K562 (cell line): ENCODE measurements around the gene WWP2. TPM values are rescaled to one million over a fixed set of nuclear protein-coding genes. Genes with fewer than 3 reads are reported as not detected.

Experiments used
- CBX2 ChIP-seq: fragments of 200-600 bp; sonication (generic); IDR thresholded peaks from one replicate; pipeline ENCODE4 v1.6.1; 2012; ENCODE audit warnings: mild to moderate bottlenecking, low read length, inconsistent platforms; ENCODE audit not compliant: insufficient read depth, poor library complexity, severe bottlenecking
- FIP1L1 ChIP-seq: fragments of 200-400 bp; formaldehyde crosslinking; IDR thresholded peaks from 2 replicates; pipeline ENCODE4 v1.6.1; 2018; ENCODE audit warnings: mild to moderate bottlenecking, low read depth, low read length; ENCODE audit not compliant: poor library complexity, severe bottlenecking
- FUS ChIP-seq: fragments of 200-400 bp; formaldehyde crosslinking; optimal IDR thresholded peaks from 2 replicates; pipeline ENCODE3; 2017; ENCODE audit warnings: low read depth, low read length
- HDGF ChIP-seq: fragments of 450-650 bp; IDR thresholded peaks from 2 replicates; pipeline ENCODE4 v1.6.1; 2016
- NELFE ChIP-seq: IDR thresholded peaks from 2 replicates; pipeline ENCODE4 v1.6.1; 2011; ENCODE audit warnings: mild to moderate bottlenecking; ENCODE audit not compliant: insufficient read depth, insufficient read length
- NFXL1 ChIP-seq: fragments of 450-650 bp; formaldehyde crosslinking; IDR thresholded peaks from 2 replicates; pipeline ENCODE4 v1.4.0; 2021; ENCODE audit warnings: mild to moderate bottlenecking
- RBBP5 ChIP-seq: fragments of 200-600 bp; sonication (generic); IDR thresholded peaks from 2 replicates; pipeline ENCODE4 v1.6.1; 2012; ENCODE audit warnings: borderline replicate concordance, mild to moderate bottlenecking, low read length, control low read depth, inconsistent platforms; ENCODE audit not compliant: insufficient read depth, poor library complexity, severe bottlenecking
- TCF3 ChIP-seq: sonication (generic); formaldehyde crosslinking; IDR thresholded peaks from 2 replicates; pipeline ENCODE4 v1.4.0; 2020; ENCODE audit warnings: mild to moderate bottlenecking, missing genetic modification reagents
- ZNF23 ChIP-seq: fragments of 250-450 bp; sonication (Bioruptor Pico); IDR thresholded peaks from 2 replicates; pipeline ENCODE4 v1.4.0; 2020; ENCODE audit warnings: mild to moderate bottlenecking
- ZNF24 ChIP-seq: fragments of 450-650 bp; IDR thresholded peaks from 2 replicates; pipeline ENCODE4 v1.6.1; 2016
- polyA plus RNA-seq, 8 experiments: library from polyadenylated mRNA; depleted of rRNA in 4 of 8; stranded (reverse) in 5 of 8; unstranded in 3 of 8; fragments of >200 nt; fragmentation: Nextera tagmentation in 2 of 8; fragmentation: Illumina TruSeq in 1 of 8; extraction: Ambion mirVana in 2 of 8; extraction: Trizol in 1 of 8; gene quantifications; 2 replicates each; pipeline versions ENCODE4 v1.2.1 to v1.2.3, GENCODE V29; 2011 to 2014; ENCODE audit warnings: inconsistent platforms in 1 of 8, missing spikeins in 1 of 8
- total RNA-seq, 7 experiments: library from RNA; depleted of rRNA in 6 of 7; stranded (reverse); fragments of >200 nt in 6 of 7; fragmentation: Illumina TruSeq in 2 of 7; extraction: Trizol in 2 of 7; gene quantifications; 2 replicates each; pipeline versions ENCODE4 v1.2.1 to v1.2.3, GENCODE V29; 2011 to 2021; ENCODE audit warnings: low replicate concordance in 1 of 7
- TF ChIP-seq, protein P1 (sequence below): fragments of 200-800 bp; sonication (Bioruptor generic); IDR thresholded peaks from 2 replicates; pipeline ENCODE4 v1.6.1; 2017; ENCODE audit warnings: missing genetic modification characterization, missing compliant biosample characterization
- TF ChIP-seq, protein P2 (sequence below): fragments of 250-450 bp; sonication (Bioruptor Pico); IDR thresholded peaks from 2 replicates; pipeline ENCODE4 v1.5.0; 2021; ENCODE audit warnings: mild to moderate bottlenecking, moderate library complexity
- TF ChIP-seq, protein P3 (sequence below): fragments of 250-450 bp; sonication (Bioruptor Pico); IDR thresholded peaks from 2 replicates; pipeline ENCODE4 v1.5.0; 2021; ENCODE audit warnings: mild to moderate bottlenecking, borderline replicate concordance
- TF ChIP-seq, protein P4 (sequence below): sonication (generic); formaldehyde crosslinking; IDR thresholded peaks from 2 replicates; pipeline ENCODE4 v1.8.0; 2023; ENCODE audit warnings: missing genetic modification reagents, mild to moderate bottlenecking, borderline replicate concordance

WWP2 gene
- total and polyA plus RNA-seq, 9 of the 15 experiments (the other 6 are each of a cell fraction or from before 2014, with no cell fraction given) = 1.9 to 34.4 (median 14.6) TPM

DNA sequence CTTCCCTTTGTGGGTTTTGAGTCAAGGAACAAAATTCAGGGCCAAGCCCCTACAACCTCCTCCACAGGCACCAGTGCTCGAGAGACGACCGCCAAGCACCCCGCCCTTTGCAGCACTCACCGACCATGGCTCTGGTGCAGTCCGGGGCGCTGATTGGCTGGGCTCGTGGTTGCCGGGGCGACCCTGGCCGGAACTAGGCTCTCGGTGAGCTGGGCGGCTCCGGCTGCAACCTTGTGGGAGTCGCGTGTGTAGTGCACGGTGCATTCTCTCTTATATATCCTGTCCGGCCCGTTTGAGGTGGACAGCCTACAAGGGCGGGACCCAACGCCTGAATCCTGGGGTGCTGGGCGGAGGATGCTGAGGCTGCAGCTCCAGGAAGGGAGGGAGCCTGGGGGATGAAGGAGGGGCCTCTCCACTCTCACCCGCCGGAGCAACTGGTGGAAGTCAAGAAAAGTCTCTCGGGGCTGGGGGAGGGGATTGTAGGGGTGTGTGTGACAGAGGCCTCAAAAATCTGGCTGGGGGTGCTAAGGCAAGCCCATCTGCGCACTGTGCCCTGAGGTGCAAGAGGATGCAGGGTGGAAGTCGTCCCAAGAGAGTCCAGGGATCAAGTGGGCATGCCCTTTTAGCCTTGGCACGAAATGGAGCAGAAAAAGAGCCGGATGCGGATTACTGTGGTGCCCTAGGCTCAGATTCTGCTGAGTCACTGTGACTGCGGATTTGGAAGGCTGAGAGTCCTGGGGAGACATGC, 35.6 kb upstream of the WWP2 start, which contains the start of gene NQO1 (continued):
- TF ChIP-seq, protein P1, sequence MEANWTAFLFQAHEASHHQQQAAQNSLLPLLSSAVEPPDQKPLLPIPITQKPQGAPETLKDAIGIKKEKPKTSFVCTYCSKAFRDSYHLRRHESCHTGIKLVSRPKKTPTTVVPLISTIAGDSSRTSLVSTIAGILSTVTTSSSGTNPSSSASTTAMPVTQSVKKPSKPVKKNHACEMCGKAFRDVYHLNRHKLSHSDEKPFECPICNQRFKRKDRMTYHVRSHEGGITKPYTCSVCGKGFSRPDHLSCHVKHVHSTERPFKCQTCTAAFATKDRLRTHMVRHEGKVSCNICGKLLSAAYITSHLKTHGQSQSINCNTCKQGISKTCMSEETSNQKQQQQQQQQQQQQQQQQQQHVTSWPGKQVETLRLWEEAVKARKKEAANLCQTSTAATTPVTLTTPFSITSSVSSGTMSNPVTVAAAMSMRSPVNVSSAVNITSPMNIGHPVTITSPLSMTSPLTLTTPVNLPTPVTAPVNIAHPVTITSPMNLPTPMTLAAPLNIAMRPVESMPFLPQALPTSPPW (CRISPR knock-in tag) = peak; percentile 93
- TF ChIP-seq NELFE (peak; percentile 61), TCF3 (CRISPR knock-in tag) (0 out of 2 replicates have a peak, but pooled peaks have one; percentile 5), HDGF (no peak), RBBP5 (peak; percentile 73), NFXL1 (CRISPR knock-in tag) (no peak), FIP1L1 (peak; percentile 63), CBX2 (no peak), ZNF24 (no peak), FUS (no peak), ZNF23 (no peak)
- TF ChIP-seq, protein P2, sequence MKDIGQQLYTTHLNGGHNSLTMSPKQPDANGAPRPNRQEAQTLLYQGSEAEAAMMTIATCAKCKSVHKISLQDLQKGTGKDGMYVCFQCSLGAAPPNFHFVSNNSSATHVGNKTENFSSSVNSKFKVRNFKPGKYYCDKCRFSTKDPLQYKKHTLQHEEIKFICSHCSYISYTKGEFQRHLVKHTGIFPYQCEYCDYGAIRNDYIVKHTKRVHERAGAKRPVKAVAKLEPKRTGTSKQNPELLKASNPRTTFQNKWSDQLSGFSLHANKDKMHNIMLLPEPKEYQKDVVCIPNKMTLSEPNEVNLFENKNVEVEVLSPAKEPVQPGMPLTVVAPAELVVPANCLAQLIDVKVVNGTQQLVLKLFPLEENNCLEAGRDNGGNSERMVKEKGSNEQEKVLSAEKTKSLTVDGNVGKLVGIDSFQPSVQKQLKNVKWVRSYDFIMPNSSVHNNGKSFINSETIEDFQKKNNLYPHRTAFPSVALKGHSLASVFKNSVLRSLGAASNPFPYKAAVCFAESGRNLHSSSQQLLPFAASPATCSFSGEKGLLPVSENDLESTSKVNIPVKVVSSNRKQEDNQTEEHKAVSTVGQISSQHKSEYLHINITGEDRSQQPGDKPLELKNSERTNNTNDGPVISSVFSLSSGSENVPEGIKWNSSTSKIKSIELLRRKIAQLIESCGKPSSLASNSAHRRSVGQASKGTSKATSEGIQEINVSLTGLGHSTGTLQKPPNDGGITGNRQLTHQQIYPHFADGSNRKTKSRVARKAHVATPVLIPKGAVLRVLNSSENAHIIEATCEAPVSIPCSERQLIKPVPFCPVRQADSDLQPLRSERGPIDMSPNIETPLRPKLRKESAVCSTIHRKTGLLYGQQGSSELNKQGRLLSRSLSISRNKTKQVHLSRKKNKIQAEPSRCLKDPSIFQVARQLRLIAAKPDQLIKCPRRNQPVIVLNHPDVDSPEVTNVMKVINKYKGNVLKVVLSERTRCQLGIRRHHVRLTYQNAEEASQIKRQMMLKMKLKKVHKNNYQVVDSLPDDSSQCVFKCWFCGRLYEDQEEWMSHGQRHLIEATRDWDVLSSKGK = no peak
- TF ChIP-seq, protein P3, sequence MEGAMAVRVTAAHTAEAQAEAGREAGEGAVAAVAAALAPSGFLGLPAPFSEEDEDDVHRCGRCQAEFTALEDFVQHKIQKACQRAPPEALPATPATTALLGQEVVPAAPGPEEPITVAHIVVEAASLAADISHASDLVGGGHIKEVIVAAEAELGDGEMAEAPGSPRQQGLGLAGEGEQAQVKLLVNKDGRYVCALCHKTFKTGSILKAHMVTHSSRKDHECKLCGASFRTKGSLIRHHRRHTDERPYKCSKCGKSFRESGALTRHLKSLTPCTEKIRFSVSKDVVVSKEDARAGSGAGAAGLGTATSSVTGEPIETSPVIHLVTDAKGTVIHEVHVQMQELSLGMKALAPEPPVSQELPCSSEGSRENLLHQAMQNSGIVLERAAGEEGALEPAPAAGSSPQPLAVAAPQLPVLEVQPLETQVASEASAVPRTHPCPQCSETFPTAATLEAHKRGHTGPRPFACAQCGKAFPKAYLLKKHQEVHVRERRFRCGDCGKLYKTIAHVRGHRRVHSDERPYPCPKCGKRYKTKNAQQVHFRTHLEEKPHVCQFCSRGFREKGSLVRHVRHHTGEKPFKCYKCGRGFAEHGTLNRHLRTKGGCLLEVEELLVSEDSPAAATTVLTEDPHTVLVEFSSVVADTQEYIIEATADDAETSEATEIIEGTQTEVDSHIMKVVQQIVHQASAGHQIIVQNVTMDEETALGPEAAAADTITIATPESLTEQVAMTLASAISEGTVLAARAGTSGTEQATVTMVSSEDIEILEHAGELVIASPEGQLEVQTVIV = peak; percentile 82; the same call in 1 of the 2 replicates
- TF ChIP-seq, protein P4, sequence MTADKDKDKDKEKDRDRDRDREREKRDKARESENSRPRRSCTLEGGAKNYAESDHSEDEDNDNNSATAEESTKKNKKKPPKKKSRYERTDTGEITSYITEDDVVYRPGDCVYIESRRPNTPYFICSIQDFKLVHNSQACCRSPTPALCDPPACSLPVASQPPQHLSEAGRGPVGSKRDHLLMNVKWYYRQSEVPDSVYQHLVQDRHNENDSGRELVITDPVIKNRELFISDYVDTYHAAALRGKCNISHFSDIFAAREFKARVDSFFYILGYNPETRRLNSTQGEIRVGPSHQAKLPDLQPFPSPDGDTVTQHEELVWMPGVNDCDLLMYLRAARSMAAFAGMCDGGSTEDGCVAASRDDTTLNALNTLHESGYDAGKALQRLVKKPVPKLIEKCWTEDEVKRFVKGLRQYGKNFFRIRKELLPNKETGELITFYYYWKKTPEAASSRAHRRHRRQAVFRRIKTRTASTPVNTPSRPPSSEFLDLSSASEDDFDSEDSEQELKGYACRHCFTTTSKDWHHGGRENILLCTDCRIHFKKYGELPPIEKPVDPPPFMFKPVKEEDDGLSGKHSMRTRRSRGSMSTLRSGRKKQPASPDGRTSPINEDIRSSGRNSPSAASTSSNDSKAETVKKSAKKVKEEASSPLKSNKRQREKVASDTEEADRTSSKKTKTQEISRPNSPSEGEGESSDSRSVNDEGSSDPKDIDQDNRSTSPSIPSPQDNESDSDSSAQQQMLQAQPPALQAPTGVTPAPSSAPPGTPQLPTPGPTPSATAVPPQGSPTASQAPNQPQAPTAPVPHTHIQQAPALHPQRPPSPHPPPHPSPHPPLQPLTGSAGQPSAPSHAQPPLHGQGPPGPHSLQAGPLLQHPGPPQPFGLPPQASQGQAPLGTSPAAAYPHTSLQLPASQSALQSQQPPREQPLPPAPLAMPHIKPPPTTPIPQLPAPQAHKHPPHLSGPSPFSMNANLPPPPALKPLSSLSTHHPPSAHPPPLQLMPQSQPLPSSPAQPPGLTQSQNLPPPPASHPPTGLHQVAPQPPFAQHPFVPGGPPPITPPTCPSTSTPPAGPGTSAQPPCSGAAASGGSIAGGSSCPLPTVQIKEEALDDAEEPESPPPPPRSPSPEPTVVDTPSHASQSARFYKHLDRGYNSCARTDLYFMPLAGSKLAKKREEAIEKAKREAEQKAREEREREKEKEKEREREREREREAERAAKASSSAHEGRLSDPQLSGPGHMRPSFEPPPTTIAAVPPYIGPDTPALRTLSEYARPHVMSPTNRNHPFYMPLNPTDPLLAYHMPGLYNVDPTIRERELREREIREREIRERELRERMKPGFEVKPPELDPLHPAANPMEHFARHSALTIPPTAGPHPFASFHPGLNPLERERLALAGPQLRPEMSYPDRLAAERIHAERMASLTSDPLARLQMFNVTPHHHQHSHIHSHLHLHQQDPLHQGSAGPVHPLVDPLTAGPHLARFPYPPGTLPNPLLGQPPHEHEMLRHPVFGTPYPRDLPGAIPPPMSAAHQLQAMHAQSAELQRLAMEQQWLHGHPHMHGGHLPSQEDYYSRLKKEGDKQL (CRISPR knock-in tag) = no peak
